HG03469 (cell line): ENCODE results near the gene GLYATL1B.

Experiments
- ATAC-seq: cut with Tn5 transposase; IDR thresholded peaks from one replicate; pipeline ENCODE4 v1.9.1; 2021; ENCODE audit warnings: mild to moderate bottlenecking, moderate library complexity, moderate number of reproducible peaks; ENCODE audit not compliant: unreplicated experiment

GLYATL1B gene

GRCh38 chr11:59144096-59144495 is 58.0 kb downstream of the GLYATL1B start:
- no peak for ATAC-seq
